Ovary (tissue), 3 donors: ENCODE measurements around the gene ATRNL1.

ENCODE experiments used
- CTCF ChIP-seq, 3 donors: fragments of 450-650 bp in 2 of 3; fragments of 200-600 bp in 1 of 3; IDR thresholded peaks; one replicate each; pipeline versions ENCODE4 v1.5.1 to v1.8.0; 2016 to 2022; ENCODE audit warnings: antibody characterized with exemption in 3 of 3, mild to moderate bottlenecking in 1 of 3
- POLR2A ChIP-seq: fragments of 450-650 bp; IDR thresholded peaks from one replicate; pipeline ENCODE4 v1.6.1; 2017; ENCODE audit warnings: antibody characterized with exemption, mild to moderate bottlenecking, moderate library complexity
- donor health status: DM: no; HTN: no; CAD: no.

- TF ChIP-seq CTCF (IDR thresholded peaks at IDR 0.05) = no peak
- TF ChIP-seq POLR2A = no peak
Measured at GRCh38 chr10:115879372-115880089, 786.4 kb downstream of the ATRNL1 start.
